Measurements from ENCODE around the gene PNKD. TPM values are rescaled to one million over a fixed set of nuclear protein-coding genes. Genes with fewer than 3 reads are reported as not detected.

Gene PNKD
- total and polyA plus RNA-seq, 2 of the 8 experiments (the other 6 are each of a cell fraction or from before 2014, with no cell fraction given), result 43.9 to 65.4 TPM

- Histone ChIP-seq H4K8ac (ENCODE audit: extremely low read depth, insufficient read depth, low read length) (no peak overlapping the region), H3K9ac (replicated peaks in 1 of 4; ENCODE audit: extremely low read depth in 1 of 4, low read depth in 3 of 4, low read length in 3 of 4) (no peak overlapping the region), H3K4me1 (replicated peaks in 1 of 4; ENCODE audit: control insufficient read depth in 3 of 4, insufficient read depth in 4 of 4, low read length in 3 of 4) (peaks cover 0 to 13% (median 6%) of the 10 kb centered on the region in 4 experiments; a peak in 6 of 7 replicates), H3K23me2 (ENCODE audit: low read depth, low read length) (no peaks in the 10 kb centered on the region), H3K9me3 (ENCODE audit: insufficient read depth in 2 of 2, low read depth in 1 of 2, low read length in 1 of 2) (no peaks in the 10 kb centered on the region), H4K5ac (ENCODE audit: insufficient read length, low read depth, low read length) (no peak overlapping the region), H3K56ac (replicated peaks; ENCODE audit: insufficient read length, low read depth, low read length) (no peak overlapping the region), H3K4me3 (ENCODE audit: extremely low read depth in 1 of 4, insufficient read depth in 2 of 4, low read depth in 3 of 4, low read length in 4 of 4) (no peak overlapping the region), H2BK15ac (ENCODE audit: low read length) (no peak overlapping the region), H4K91ac (replicated peaks; ENCODE audit: insufficient read length, low read length) (no peak overlapping the region), H3K27me3 (replicated peaks in 1 of 4; ENCODE audit: control insufficient read depth in 3 of 4, extremely low read depth in 1 of 4, insufficient read depth in 3 of 4, low read length in 3 of 4) (no peaks in the 10 kb centered on the region), H2BK12ac (ENCODE audit: low read depth, low read length) (no peak overlapping the region), H2AK5ac (ENCODE audit: low read depth, low read length) (no peak overlapping the region), H2BK20ac (ENCODE audit: low read length) (no peak overlapping the region), H2BK120ac (replicated peaks; ENCODE audit: low read depth, low read length) (no peak overlapping the region), H3K27ac (ENCODE audit: low read depth, low read length) (no peak overlapping the region), H3K14ac (ENCODE audit: insufficient read length) (no peak overlapping the region), H3K18ac (ENCODE audit: extremely low read depth, low read length) (no peak overlapping the region), H3K79me1 (ENCODE audit: low read depth, low read length) (no peaks in the 10 kb centered on the region), H2BK5ac (ENCODE audit: low read depth, low read length) (no peak overlapping the region), H2AFZ (ENCODE audit: low read length) (no peak overlapping the region), H3K23ac (ENCODE audit: insufficient read length) (no peak overlapping the region), H3K4me2 (ENCODE audit: insufficient read depth in 1 of 2, low read depth in 2 of 2, low read length in 2 of 2) (no peak overlapping the region), H3K36me3 (ENCODE audit: control insufficient read depth in 2 of 4, insufficient read depth in 4 of 4, low read length in 3 of 4) (no peaks in the 10 kb centered on the region), H3K4ac (replicated peaks; ENCODE audit: insufficient read length, low read depth, low read length) (no peak overlapping the region), H4K20me1 (replicated peaks in 1 of 2; ENCODE audit: control insufficient read depth in 1 of 2, insufficient read depth in 2 of 2, low read length in 2 of 2) (no peaks in the 10 kb centered on the region), H3K79me2 (ENCODE audit: control insufficient read depth in 1 of 2, insufficient read depth in 2 of 2, low read length in 2 of 2) (no peaks in the 10 kb centered on the region)
- FAIRE-seq (no peak), DNase-seq (ENCODE audit: low read depth in 1 of 2, low spot score in 2 of 2) (no peak)
- WGBS, 2 experiments (ENCODE audit: extremely low coverage in 1 of 2, insufficient coverage in 1 of 2, insufficient read length in 1 of 2, insufficient replicate concordance in 2 of 2, low coverage in 1 of 2, low lambda C conversion rate in 2 of 2, missing lambda C conversion rate in 1 of 2), result 88% methylated on average over 20 of the region's 20 CpGs; no CpG with 5 or more reads in 1 of the 2 experiments
- POLR2A ChIA-PET (ENCODE audit: partially characterized antibody), result no interaction called here
- CTCF ChIA-PET (ENCODE audit: partially characterized antibody), result interaction anchor here (0.6 to 11.9 kb wide), 17 partner anchors 10 to 1645 kb away, joined by 3 to 192 read pairs (median 18); partner anchors contain the start of genes AAMP and PNKD
- TF ChIP-seq BACH1 (IDR thresholded peaks at IDR 0.05; ENCODE audit: low read length) (no peak), EP300 (IDR thresholded peaks at IDR 0.05; ENCODE audit: borderline replicate concordance in 1 of 2, low read depth in 2 of 2, low read length in 2 of 2) (no peak), HDAC6 (IDR thresholded peaks at IDR 0.05; ENCODE audit: low read depth, low read length) (no peak), SIX5 (IDR thresholded peaks at IDR 0.05; ENCODE audit: low read depth, low read length) (no peak), RXRA (IDR thresholded peaks at IDR 0.05; ENCODE audit: insufficient read depth, low read depth, low read length) (no peak), NRF1 (IDR thresholded peaks at IDR 0.05; ENCODE audit: low read depth, low read length) (no peak), CEBPB (IDR thresholded peaks at IDR 0.05; ENCODE audit: low read depth, low read length) (no peak), POLR2AphosphoS5 (IDR thresholded peaks at IDR 0.05; ENCODE audit: low read depth, low read length) (no peak), FOSL1 (IDR thresholded peaks at IDR 0.05; ENCODE audit: insufficient read depth, low read depth, low read length) (no peak)
These were observed 84.6 kb downstream of the PNKD start for GRCh38 chr2:218354850-218355443.
